CD14-positive monocyte (primary cell): Measurements from ENCODE around the gene CRYGA. TPM values are rescaled to one million over a fixed set of nuclear protein-coding genes. Genes with fewer than 3 reads are reported as not detected.
A peak's percentile ranks its signal among the peaks of the same experiment; 100 is the strongest.

Experiments used
- DNase-seq, 3 donors: peaks; one replicate each; pipeline ENCODE4 v3.0.0-alpha.2; 2011 to 2022
- H2AFZ ChIP-seq: 2 replicates; pipeline ENCODE4 v1.6.0; 2012; ENCODE audit warnings: mild to moderate bottlenecking, low read depth, low read length, inconsistent platforms; ENCODE audit not compliant: insufficient read depth, poor library complexity, severe bottlenecking
- H3K27ac ChIP-seq, 2 donors: 1 replicate in 1 of 2; 2 replicates in 1 of 2; pipeline ENCODE4 v1.5.1; 2012 to 2013; ENCODE audit warnings: low read length in 2 of 2, control low read depth in 1 of 2, inconsistent platforms in 1 of 2, low read depth in 1 of 2, mild to moderate bottlenecking in 1 of 2
- H3K27me3 ChIP-seq, 2 donors: one replicate each; pipeline versions ENCODE4 v1.6.0 to v1.6.1; 2011 to 2013; ENCODE audit warnings: low read length in 2 of 2; ENCODE audit not compliant: control insufficient read depth in 2 of 2, insufficient read depth in 2 of 2
- H3K36me3 ChIP-seq, 2 donors: replicated peaks in 1 of 2; 1 replicate in 1 of 2; 2 replicates in 1 of 2; pipeline versions ENCODE4 v1.5.1 to v1.6.1; 2012 to 2013; ENCODE audit warnings: low read length in 2 of 2, control low read depth in 1 of 2, inconsistent platforms in 1 of 2, mild to moderate bottlenecking in 1 of 2; ENCODE audit not compliant: insufficient read depth in 2 of 2, control insufficient read depth in 1 of 2
- H3K4me1 ChIP-seq, 2 donors: 1 replicate in 1 of 2; 2 replicates in 1 of 2; pipeline versions ENCODE4 v1.5.1 to v1.6.1; 2012 to 2013; ENCODE audit warnings: low read length in 2 of 2, control low read depth in 1 of 2, inconsistent platforms in 1 of 2, mild to moderate bottlenecking in 1 of 2, moderate library complexity in 1 of 2; ENCODE audit not compliant: insufficient read depth in 2 of 2, control insufficient read depth in 1 of 2
- H3K4me2 ChIP-seq: replicated peaks from 2 replicates; pipeline ENCODE3; 2012; ENCODE audit warnings: low read length, moderate library complexity, mild to moderate bottlenecking; ENCODE audit not compliant: poor library complexity, severe bottlenecking; ENCODE audit errors: extremely low read depth
- H3K4me3 ChIP-seq, 3 experiments: fragments of 200-600 bp in 1 of 3; sonication (generic) in 1 of 3; replicated peaks in 1 of 3; 1 replicate in 2 of 3; 2 replicates in 1 of 3; pipeline ENCODE4 v1.5.1; 2011 to 2013; ENCODE audit warnings: low read length in 3 of 3, mild to moderate bottlenecking in 3 of 3, control low read depth in 2 of 3, low read depth in 2 of 3, inconsistent platforms in 1 of 3, moderate library complexity in 1 of 3
- H3K79me2 ChIP-seq: 2 replicates; pipeline ENCODE4 v1.6.0; 2012; ENCODE audit warnings: mild to moderate bottlenecking, control low read depth, inconsistent platforms, low read length, moderate library complexity; ENCODE audit not compliant: insufficient read depth
- H3K9ac ChIP-seq: 2 replicates; pipeline ENCODE4 v1.6.0; 2017; ENCODE audit warnings: low read length, mild to moderate bottlenecking; ENCODE audit not compliant: insufficient read depth, poor library complexity, severe bottlenecking
- H3K9me3 ChIP-seq, 2 donors: replicated peaks in 1 of 2; 1 replicate in 1 of 2; 2 replicates in 1 of 2; pipeline versions ENCODE4 v1.5.1 to v1.6.1; 2012 to 2013; ENCODE audit warnings: low read length in 2 of 2, control low read depth in 1 of 2; ENCODE audit not compliant: control insufficient read depth in 1 of 2, insufficient read depth in 1 of 2
- H4K20me1 ChIP-seq: 2 replicates; pipeline ENCODE4 v1.6.0; 2012; ENCODE audit warnings: mild to moderate bottlenecking, low read length, control low read depth, moderate library complexity; ENCODE audit not compliant: insufficient read depth
- H3K27ac Mint-ChIP-seq, 7 donors: one replicate each; pipeline ENCODE4 v1.8.0; 2020; ENCODE audit warnings: mild to moderate bottlenecking in 7 of 7, mixed read lengths in 7 of 7, moderate library complexity in 6 of 7, inconsistent platforms in 2 of 7
- H3K27me3 Mint-ChIP-seq, 3 donors: one replicate each; pipeline ENCODE4 v1.8.0; 2021 to 2022; ENCODE audit warnings: low read depth in 3 of 3, mild to moderate bottlenecking in 3 of 3, mixed read lengths in 3 of 3, moderate library complexity in 3 of 3, inconsistent platforms in 1 of 3
- H3K36me3 Mint-ChIP-seq, 2 donors: one replicate each; pipeline ENCODE4 v1.8.0; 2020; ENCODE audit warnings: mixed read lengths in 2 of 2, inconsistent platforms in 1 of 2, mild to moderate bottlenecking in 1 of 2
- H3K4me1 Mint-ChIP-seq: one replicate; pipeline ENCODE4 v1.8.0; 2020; ENCODE audit warnings: mild to moderate bottlenecking, mixed read lengths
- H3K4me3 Mint-ChIP-seq, 2 donors: one replicate each; pipeline ENCODE4 v1.8.0; 2020; ENCODE audit warnings: mild to moderate bottlenecking in 2 of 2, mixed read lengths in 2 of 2, moderate library complexity in 1 of 2
- H3K9me3 Mint-ChIP-seq, 7 donors: one replicate each; pipeline ENCODE4 v1.8.0; 2020 to 2022; ENCODE audit warnings: mixed read lengths in 7 of 7, mild to moderate bottlenecking in 6 of 7, moderate library complexity in 6 of 7, inconsistent platforms in 2 of 7
- CTCF ChIP-seq: fragments of 200-600 bp; IDR thresholded peaks from one replicate; pipeline ENCODE4 v1.8.0; 2022; ENCODE audit warnings: antibody characterized with exemption, mild to moderate bottlenecking
- WGBS: methylation state at CpG from one replicate; pipeline ENCODE4 v1.1.5; 2013; ENCODE audit warnings: missing lambda C conversion rate; ENCODE audit not compliant: insufficient coverage; 5-methylcytosine and 5-hydroxymethylcytosine counted together
- intact Hi-C, 2 donors: fragments of 100-400 bp; cut with micrococcal nuclease; formaldehyde crosslinking; loops; one replicate each; pipeline versions ENCODE4 v1.15.0 to v1.15.1; 2023
- polyA plus RNA-seq, 3 donors: library from polyadenylated mRNA; depleted of rRNA in 1 of 3; unstranded in 2 of 3; stranded (reverse) in 1 of 3; fragments of 300-500 nt in 2 of 3; fragments of >200 nt in 1 of 3; fragmentation: Illumina TruSeq in 2 of 3; gene quantifications; 1 replicate in 2 of 3; 2 replicates in 1 of 3; pipeline ENCODE4 v1.2.3, GENCODE V29; 2012 to 2021

CRYGA gene
- polyA plus RNA-seq, 3 donors: not detected

- peaks cover 9 to 10% of the 10 kb centered on the region in 2 donors for H3K4me1 ChIP-seq
- H3K36me3 Mint-ChIP-seq: no peaks in the 10 kb centered on the region
- no peak overlapping the region for H3K27ac Mint-ChIP-seq
- TF ChIP-seq CTCF: no peak
- no peak overlapping the region for H2AFZ ChIP-seq
- H3K79me2 ChIP-seq: no peaks in the 10 kb centered on the region
- intact Hi-C loops: loop anchor here in 1 of 2 donors (10.0 kb wide), 1 partner anchor 76 kb away; the partner anchor contains the start of gene IDH1
- H3K4me1 Mint-ChIP-seq: peaks cover 20% of the 10 kb centered on the region
- H3K27me3 ChIP-seq: no peaks in the 10 kb centered on the region
- no peaks in the 10 kb centered on the region for H3K9me3 Mint-ChIP-seq
- H3K9me3 ChIP-seq: no peaks in the 10 kb centered on the region
- H3K4me3 ChIP-seq: no peak overlapping the region
- H3K9ac ChIP-seq: no peak overlapping the region
- no peak overlapping the region for H3K27ac ChIP-seq
- WGBS: no CpG with 5 or more reads among the region's 4 CpGs
- no peak overlapping the region for H3K4me3 Mint-ChIP-seq
- DNase-seq: no peak
- H4K20me1 ChIP-seq: no peaks in the 10 kb centered on the region
- no peaks in the 10 kb centered on the region for H3K36me3 ChIP-seq
- H3K4me2 ChIP-seq: no peak overlapping the region
- peaks cover 0 to 2% (median 1%) of the 10 kb centered on the region in 3 donors for H3K27me3 Mint-ChIP-seq
These were observed 15.7 kb upstream of the CRYGA start for GRCh38 chr2:208179028-208179609.

GRCh38 chr2:208175840-208176153 is 12.4 kb upstream of the CRYGA start:
- H3K27ac ChIP-seq: no peak overlapping the region
- H3K9me3 Mint-ChIP-seq: no peaks in the 10 kb centered on the region
- DNase-seq: no peak
- no peak overlapping the region for H3K4me3 ChIP-seq
- H4K20me1 ChIP-seq: no peaks in the 10 kb centered on the region
- no peak overlapping the region for H3K4me3 Mint-ChIP-seq
- no peak for TF ChIP-seq CTCF
- peaks cover 19 to 23% of the 10 kb centered on the region in 2 donors for H3K4me1 ChIP-seq
- H3K9me3 ChIP-seq: no peaks in the 10 kb centered on the region
- H3K27ac Mint-ChIP-seq: peak overlapping the region in 1 of 7 donors; percentile 30
- intact Hi-C loops: loop anchor here in 1 of 2 donors (10.0 kb wide), 1 partner anchor 79 kb away; the partner anchor contains the start of gene IDH1
- no peak overlapping the region for H2AFZ ChIP-seq
- 87% methylated on average over 6 of the region's 6 CpGs for WGBS
- no peaks in the 10 kb centered on the region for H3K79me2 ChIP-seq
- H3K36me3 Mint-ChIP-seq: no peaks in the 10 kb centered on the region
- peaks cover 28% of the 10 kb centered on the region for H3K4me1 Mint-ChIP-seq
- H3K27me3 Mint-ChIP-seq: peaks cover 0 to 6% (median 0%) of the 10 kb centered on the region in 3 donors
- no peak overlapping the region for H3K4me2 ChIP-seq
- H3K27me3 ChIP-seq: no peaks in the 10 kb centered on the region
- H3K36me3 ChIP-seq: no peaks in the 10 kb centered on the region
- H3K9ac ChIP-seq: no peak overlapping the region
